RWPE2 (cell line): ENCODE results near the gene ZDHHC11.
"Not testable (repeated sequence)": the region's sequence is repeated elsewhere in the genome, so short reads cannot be mapped to it uniquely, and the experiment has no call there.

Experiments
- ATAC-seq: fragments of 200-7000 bp; cut with Tn5 transposase; 3 replicates; pipeline ENCODE4 v1.9.1; 2021; ENCODE audit warnings: low read depth
- DNase-seq: peaks from one replicate; pipeline ENCODE4 v3.0.0-alpha.2; 2020; ENCODE audit warnings: low spot score
- H3K27ac ChIP-seq: fragments of 450-650 bp; 2 replicates; pipeline ENCODE4 v1.5.1; 2017; ENCODE audit warnings: mild to moderate bottlenecking; ENCODE audit not compliant: poor library complexity, severe bottlenecking
- H3K27me3 ChIP-seq: fragments of 250-450 bp; sonication (Bioruptor Pico); 2 replicates; pipeline ENCODE4 v1.5.1; 2021; ENCODE audit warnings: mild to moderate bottlenecking, moderate library complexity; ENCODE audit not compliant: insufficient read depth, poor library complexity, severe bottlenecking
- H3K36me3 ChIP-seq: fragments of 250-450 bp; sonication (Bioruptor Pico); 2 replicates; pipeline ENCODE4 v1.5.1; 2020; ENCODE audit warnings: low read depth, mild to moderate bottlenecking, moderate library complexity
- H3K4me1 ChIP-seq: fragments of 250-450 bp; sonication (Bioruptor Pico); 2 replicates; pipeline ENCODE4 v1.5.1; 2021; ENCODE audit warnings: mild to moderate bottlenecking, moderate library complexity; ENCODE audit not compliant: insufficient read depth, poor library complexity, severe bottlenecking
- H3K4me3 ChIP-seq: fragments of 250-450 bp; sonication (Bioruptor Pico); 2 replicates; pipeline ENCODE4 v1.5.1; 2021; ENCODE audit warnings: mild to moderate bottlenecking, moderate library complexity; ENCODE audit not compliant: severe bottlenecking
- H3K9me3 ChIP-seq: fragments of 250-450 bp; sonication (Bioruptor Pico); 2 replicates; pipeline ENCODE4 v1.5.1; 2021; ENCODE audit warnings: mild to moderate bottlenecking, moderate library complexity; ENCODE audit not compliant: severe bottlenecking
- CTCF ChIP-seq: fragments of 450-650 bp; IDR thresholded peaks from one replicate; pipeline ENCODE4 v1.5.1; 2017; ENCODE audit warnings: mild to moderate bottlenecking, moderate library complexity; ENCODE audit not compliant: poor library complexity, severe bottlenecking

Gene ZDHHC11

GRCh38 chr5:749101-749670 lies 101.6 kb downstream of the ZDHHC11 start:
- Histone ChIP-seq H3K27ac (no peak overlapping the region), H3K4me1 (no peaks in the 10 kb centered on the region), H3K27me3 (no peaks in the 10 kb centered on the region), H3K9me3 (no peaks in the 10 kb centered on the region), H3K36me3 (no peaks in the 10 kb centered on the region), H3K4me3 (no peak overlapping the region)
- DNase-seq (no peak), ATAC-seq (no peak)
- no peak for TF ChIP-seq CTCF

- not testable (repeated sequence) for DNase-seq, H3K27me3 ChIP-seq, H3K9me3 ChIP-seq, H3K27ac ChIP-seq, H3K36me3 ChIP-seq, H3K4me3 ChIP-seq, H3K4me1 ChIP-seq, ATAC-seq
Observed at GRCh38 chr5:748011-748980, 102.5 kb downstream of the ZDHHC11 start.

DNA sequence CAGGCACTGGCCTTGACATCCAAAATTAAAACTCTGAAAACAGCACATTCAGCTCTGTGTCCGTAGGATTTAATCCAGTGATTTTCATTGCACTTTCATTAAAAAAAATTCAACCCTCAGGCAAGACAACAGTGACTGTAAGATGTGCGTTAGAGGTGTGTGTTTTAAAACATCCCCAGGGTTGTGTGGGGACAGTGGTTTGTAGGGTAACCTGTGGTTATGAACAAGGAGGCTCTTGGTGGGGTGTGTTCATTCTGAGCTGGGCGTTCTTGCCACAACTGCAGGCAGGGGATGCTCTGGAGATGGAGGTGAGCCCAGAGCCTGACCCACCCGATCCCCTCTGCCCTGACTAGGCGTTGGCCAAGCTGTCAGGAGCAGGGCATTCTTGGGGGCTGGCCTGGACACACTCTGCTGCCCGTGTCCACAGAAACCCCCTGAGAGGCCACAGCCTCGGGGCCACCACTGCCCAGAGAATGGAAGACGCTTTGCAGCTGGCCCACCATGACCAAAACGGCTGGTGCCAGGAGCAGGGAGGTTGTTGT lies 103.4 kb downstream of the ZDHHC11 start:
- ATAC-seq, H3K36me3 ChIP-seq, H3K27me3 ChIP-seq: not testable (repeated sequence)

DNA sequence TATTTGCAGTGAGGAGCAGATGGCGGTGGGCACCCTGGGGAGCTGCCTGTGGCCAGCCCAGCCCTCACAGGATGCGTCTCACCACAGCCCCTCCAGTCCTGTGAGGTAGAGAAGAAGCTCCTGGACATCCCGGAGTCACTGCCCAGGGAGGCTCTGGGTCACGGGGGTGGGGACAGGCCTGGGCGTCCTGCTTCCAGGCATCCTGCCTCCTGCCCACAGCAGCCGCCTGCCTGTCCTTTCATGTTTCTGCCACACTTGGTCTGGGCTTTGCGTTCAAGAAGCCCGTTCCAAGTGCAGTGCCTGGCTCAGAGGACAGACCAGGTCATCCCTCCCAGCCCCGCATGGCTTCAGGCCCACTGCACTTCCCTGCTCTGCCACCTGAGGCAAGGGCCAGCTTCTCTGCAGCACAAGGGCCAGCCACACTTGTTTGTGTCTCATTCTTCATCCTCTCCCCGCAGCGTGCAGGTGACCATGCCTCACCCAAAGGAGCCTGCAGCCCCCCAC lies 104.5 kb downstream of the ZDHHC11 start:
- no peak for DNase-seq
- H3K36me3 ChIP-seq, result no peaks in the 10 kb centered on the region
- H3K27ac ChIP-seq, result no peak overlapping the region

More for the DNA sequence above, 103.4 kb downstream of the ZDHHC11 start:
- not testable (repeated sequence) for H3K27ac ChIP-seq, H3K4me1 ChIP-seq, H3K9me3 ChIP-seq, H3K4me3 ChIP-seq, DNase-seq

More for the DNA sequence above, 104.5 kb downstream of the ZDHHC11 start:
- Histone ChIP-seq H3K9me3 (no peaks in the 10 kb centered on the region), H3K4me1 (no peaks in the 10 kb centered on the region), H3K27me3 (no peaks in the 10 kb centered on the region), H3K4me3 (no peak overlapping the region)
- TF ChIP-seq CTCF, result no peak
- ATAC-seq, result no peak
